GM18507 (cell line): Measurements from ENCODE around the gene MMP28.

Source experiments
- DNase-seq: peaks from one replicate; pipeline ENCODE4 v3.0.0; 2011; ENCODE audit warnings: low read depth; ENCODE audit not compliant: insufficient read length; ENCODE audit errors: extremely low spot score
- FAIRE-seq: peaks from 2 replicates; lab custom pipeline; 2011; peaks lifted over from hg19 to GRCh38; lab: Jason Lieb, UNC

Gene MMP28

GRCh38 chr17:35795007-35795870 lies at the start of gene MMP28:
TSS of gene MMP28 (minus strand) at chr17:35795641. CDS start at chr17:35795377, 264 bp downstream.
- FAIRE-seq = no peak
- no peak for DNase-seq

GRCh38 chr17:35844547-35844946 lies 49.1 kb upstream of the MMP28 start:
- FAIRE-seq = no peak
- DNase-seq = no peak

- no peak for FAIRE-seq
Measured at GRCh38 chr17:35843698-35844097, 48.3 kb upstream of the MMP28 start.

GRCh38 chr17:35842239-35842638 lies 46.8 kb upstream of the MMP28 start:
- DNase-seq (no peak), FAIRE-seq (no peak)

More at GRCh38 chr17:35843698-35844097, 48.3 kb upstream of the MMP28 start:
- no peak for DNase-seq

GRCh38 chr17:35841505-35841904 lies 46.1 kb upstream of the MMP28 start:
- DNase-seq = no peak
- FAIRE-seq = no peak

GRCh38 chr17:35841101-35841500 lies 45.7 kb upstream of the MMP28 start:
- FAIRE-seq = no peak
- DNase-seq = no peak

GRCh38 chr17:35825206-35825605 lies 29.8 kb upstream of the MMP28 start:
- DNase-seq = no peak
- FAIRE-seq = no peak

- FAIRE-seq (no peak), DNase-seq (no peak)
Measured at GRCh38 chr17:35821308-35821707, 25.9 kb upstream of the MMP28 start.

- DNase-seq (no peak), FAIRE-seq (no peak)
Measured at GRCh38 chr17:35819455-35819854, 24.0 kb upstream of the MMP28 start.

- FAIRE-seq = no peak
- no peak for DNase-seq
Measured at GRCh38 chr17:35817196-35817595, 21.8 kb upstream of the MMP28 start.

- FAIRE-seq = no peak
- no peak for DNase-seq
Measured at GRCh38 chr17:35816723-35817122, 21.3 kb upstream of the MMP28 start.

GRCh38 chr17:35812456-35812855 lies 17.0 kb upstream of the MMP28 start:
- DNase-seq = no peak
- FAIRE-seq = no peak

GRCh38 chr17:35811759-35812158 lies 16.3 kb upstream of the MMP28 start:
- FAIRE-seq (no peak), DNase-seq (no peak)

GRCh38 chr17:35809855-35810461 lies 14.5 kb upstream of the MMP28 start:
- FAIRE-seq (no peak), DNase-seq (no peak)

- DNase-seq = peak; percentile 91
- FAIRE-seq = no peak
Measured at GRCh38 chr17:35808962-35809854, 13.8 kb upstream of the MMP28 start, which contains the start of gene TAF15. TSS of gene TAF15 (plus strand) at chr17:35809484. CDS start at chr17:35809570, 86 bp downstream.

GRCh38 chr17:35808240-35808961 lies 13.0 kb upstream of the MMP28 start:
- FAIRE-seq (no peak), DNase-seq (no peak)

- DNase-seq (no peak), FAIRE-seq (no peak)
Measured at GRCh38 chr17:35807371-35808144, 12.1 kb upstream of the MMP28 start.

GRCh38 chr17:35804658-35805192 lies 9.3 kb upstream of the MMP28 start:
- FAIRE-seq (no peak), DNase-seq (peak; percentile 65)
